DMS53 treated with DMSO at 0.1 percent for 48 hours (cell line): ENCODE data around the gene CDK9.
A peak's percentile ranks its signal among the peaks of the same experiment; 100 is the strongest.
"Not testable (repeated sequence)": the region's sequence is repeated elsewhere in the genome, so short reads cannot be mapped to it uniquely, and the experiment has no call there.

Source experiments
- DNase-seq: peaks from one replicate; lab custom pipeline; 2025; ENCODE audit not compliant: unreplicated experiment; lab: John Stamatoyannopoulos, UW

Gene CDK9

GRCh38 chr9:127779136-127779981 is 6.5 kb upstream of the CDK9 start:
- DNase-seq, result no peak

DNA sequence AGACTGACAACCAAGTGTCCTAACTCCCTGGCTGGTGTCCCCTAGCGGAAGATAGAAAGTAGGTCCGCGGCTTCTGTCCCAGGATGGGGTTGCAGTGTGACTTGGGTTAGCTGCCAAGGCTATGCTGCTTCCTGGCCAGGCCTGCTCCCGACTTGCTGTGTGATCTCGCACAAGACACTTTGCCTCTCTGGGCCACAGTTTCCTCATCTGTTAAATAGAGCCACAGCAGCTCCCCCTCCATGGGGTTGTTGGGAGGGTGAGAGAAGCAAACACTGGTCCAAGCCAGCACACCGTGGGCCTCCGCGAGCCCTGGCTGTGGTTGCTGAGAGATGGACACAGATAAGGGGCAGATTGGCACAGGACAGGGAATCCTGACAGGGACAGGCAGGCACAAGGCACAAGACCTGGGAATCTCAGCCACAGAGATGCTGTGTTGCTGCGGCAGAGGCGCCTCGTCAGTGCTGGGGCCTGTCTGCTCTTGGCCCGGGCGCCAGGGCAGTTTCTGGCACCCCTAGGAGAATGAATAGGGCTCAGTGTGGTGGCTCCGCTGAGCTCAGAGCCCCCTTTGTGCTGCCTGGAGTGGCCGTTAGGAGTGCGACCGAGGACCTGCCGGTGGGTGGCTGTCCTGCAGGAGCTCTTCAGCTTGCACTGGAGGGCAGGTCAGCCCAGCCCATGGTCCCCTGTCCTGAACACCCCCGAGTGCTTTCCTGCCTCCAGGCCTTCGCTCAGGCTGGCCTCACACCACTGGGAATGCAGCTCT is 5.5 kb upstream of the CDK9 start:
- DNase-seq, result no peak

GRCh38 chr9:127780909-127781308 is 4.9 kb upstream of the CDK9 start:
- DNase-seq, result not testable (repeated sequence)

GRCh38 chr9:127781806-127782205 is 4.0 kb upstream of the CDK9 start:
- no peak for DNase-seq

- no peak for DNase-seq
Observed at GRCh38 chr9:127783111-127784008, 2.5 kb upstream of the CDK9 start.

- DNase-seq, result peak; percentile 77
Observed at GRCh38 chr9:127785023-127785932, 556 bp upstream of the CDK9 start.

DNA sequence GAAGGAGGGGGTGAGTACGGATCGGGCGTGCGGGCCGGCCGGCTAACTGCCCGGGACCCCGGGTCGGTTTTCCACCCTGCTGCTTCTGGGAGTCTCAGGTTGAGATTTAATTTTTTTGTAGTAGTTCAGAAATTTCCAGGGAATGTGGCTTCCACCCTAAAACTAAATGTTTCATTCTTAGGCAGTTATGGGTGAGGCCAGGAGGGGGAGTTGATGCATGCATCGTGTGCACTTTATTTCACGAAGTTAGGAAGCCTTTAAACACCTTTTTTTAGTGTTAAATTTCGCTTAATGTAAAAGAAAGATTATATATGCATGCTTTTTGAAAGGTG is 905 bp downstream of the CDK9 start:
- DNase-seq, result no peak

- no peak for DNase-seq
Observed at GRCh38 chr9:127788337-127789011, 2.6 kb downstream of the CDK9 start.

GRCh38 chr9:127789179-127789578 is 3.3 kb downstream of the CDK9 start:
- DNase-seq, result no peak

DNA sequence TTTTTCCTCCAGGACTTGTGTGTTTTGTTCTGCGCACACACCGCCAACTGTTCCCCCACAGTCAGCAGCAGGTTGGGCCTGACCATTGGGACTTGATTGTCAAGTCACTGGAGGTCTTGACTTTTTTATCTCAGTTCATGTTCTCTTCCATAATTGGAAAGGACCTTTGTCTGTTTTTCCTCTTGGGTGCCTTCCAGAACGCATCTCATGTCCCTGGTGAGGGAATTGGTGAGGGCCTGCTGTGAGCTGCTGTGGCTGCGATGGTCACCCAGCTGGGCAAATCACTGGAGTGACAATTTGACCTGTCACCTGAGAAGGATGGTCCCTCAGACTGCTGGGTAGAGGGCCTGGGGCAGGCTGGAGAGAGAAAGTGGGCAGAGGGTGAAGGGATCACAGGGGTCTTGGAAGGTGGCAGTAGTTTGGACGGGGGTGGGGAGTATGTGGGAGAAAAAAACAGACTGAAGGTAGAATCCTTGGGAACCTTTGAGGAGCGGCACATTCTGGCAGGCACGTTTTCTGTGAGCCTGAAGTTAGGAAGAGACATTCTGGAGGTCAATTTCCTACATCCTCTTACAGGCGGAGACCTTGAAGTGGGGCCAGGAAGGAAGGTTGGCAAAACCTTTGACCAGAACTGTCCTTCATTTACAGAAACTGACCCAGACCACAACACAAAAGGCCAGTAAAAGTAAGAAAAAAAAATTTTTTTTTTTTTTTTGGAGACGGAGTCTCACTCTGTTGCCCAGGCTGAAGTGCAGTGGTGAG is 4.4 kb downstream of the CDK9 start:
- no peak for DNase-seq

DNA sequence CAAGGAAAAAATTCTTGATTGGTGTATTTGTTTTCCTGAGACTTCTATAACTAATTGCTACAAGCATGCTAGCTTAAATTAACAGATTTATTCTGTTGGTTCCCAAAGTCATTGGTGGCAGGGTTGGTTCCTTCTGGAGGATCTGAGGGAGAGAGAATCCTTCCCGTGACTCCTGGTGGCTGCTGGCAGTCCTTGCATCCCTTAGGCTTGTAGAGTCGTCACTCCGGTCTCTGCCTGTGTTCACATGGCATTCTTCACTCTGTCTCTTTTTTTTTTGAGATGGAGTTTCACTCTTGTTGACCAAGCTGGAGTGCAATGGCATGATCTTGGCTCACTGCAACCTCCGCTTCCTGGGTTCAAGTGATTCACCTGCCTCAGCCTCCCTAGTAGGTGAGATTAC is 5.3 kb downstream of the CDK9 start:
- no peak for DNase-seq

GRCh38 chr9:127792417-127793031 is 6.7 kb downstream of the CDK9 start:
- DNase-seq, result no peak

DNA sequence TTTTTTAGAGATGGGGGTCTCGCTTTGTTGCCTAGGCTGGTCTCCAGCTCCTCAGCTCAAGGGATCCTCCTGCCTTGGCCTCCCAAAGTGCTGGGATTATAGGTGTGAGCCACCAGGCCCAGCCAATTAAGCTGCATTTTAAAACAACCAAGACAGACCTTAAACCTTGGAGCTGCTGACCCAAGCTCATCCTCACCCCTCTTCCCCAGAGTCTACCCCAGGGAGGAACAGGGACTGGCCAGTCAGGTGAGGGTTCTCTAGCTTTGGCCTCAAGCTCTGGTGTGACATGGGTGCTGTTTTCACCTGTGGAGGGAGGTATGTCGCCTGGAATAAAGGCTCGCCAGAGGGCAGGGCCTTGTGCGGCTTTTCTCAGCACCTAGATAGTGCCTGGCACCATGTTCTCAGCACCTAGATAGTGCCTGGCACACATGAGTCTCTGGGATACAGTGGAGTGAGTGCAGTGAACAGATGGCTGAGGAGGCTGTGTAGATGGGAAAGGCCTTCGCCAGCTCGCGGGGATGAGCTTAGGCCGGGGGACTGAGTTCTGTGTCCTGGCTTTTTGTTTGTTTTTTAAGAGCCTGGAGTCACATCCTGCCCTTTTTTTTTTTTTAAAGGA is 7.4 kb downstream of the CDK9 start:
- no peak for DNase-seq

DNA sequence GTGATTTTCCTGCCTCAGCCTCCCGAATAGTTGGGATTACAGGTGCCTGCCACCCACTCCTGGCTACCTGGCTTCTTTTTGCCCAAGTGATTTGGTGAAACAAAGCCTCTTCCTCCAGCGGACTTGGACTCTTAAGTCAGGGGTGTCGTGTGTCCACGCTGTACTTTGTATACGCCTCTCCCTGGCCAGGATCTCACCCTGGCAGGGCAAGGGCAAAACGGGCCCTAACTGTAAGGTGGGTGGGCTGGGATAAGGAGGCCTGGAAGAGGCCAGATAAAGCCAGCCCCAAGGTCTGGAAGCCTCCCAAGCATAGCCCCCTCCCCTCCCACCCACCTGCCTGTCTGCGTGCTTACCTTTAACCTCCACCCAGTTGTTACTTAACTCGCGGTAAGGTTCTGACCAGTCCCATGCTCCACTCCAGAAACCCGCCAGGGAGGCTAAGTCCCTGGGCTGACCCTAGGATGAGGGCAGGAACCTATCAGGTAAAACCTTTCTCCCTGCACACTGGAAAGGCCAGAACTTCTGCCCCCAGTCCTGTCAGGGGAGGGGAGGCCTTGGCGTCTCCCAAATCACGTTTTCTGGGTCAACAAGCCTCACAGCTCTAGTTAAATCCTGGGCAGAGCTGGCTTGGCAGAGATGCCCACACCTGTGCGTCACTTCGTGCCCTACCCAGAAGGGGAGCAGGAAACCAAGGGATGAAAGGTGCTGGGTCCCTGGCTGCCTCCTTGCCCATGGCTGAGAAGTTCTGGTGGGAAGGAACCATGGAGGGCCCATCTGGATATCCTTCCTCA is 8.4 kb downstream of the CDK9 start:
- DNase-seq, result no peak

- DNase-seq, result no peak
Observed at GRCh38 chr9:127796225-127796813, 10.5 kb downstream of the CDK9 start.

- no peak for DNase-seq
Observed at GRCh38 chr9:127796852-127797370, 11.1 kb downstream of the CDK9 start.
